GM13977 (cell line): ENCODE data around the gene CIBAR2.

ENCODE experiments used
- DNase-seq: peaks from one replicate; pipeline ENCODE4 v3.0.0; 2012; ENCODE audit warnings: low spot score
- in situ Hi-C: fragments of 300-500 bp; cut with MboI; formaldehyde crosslinking; loops from one replicate; pipeline ENCODE4 v1.12.0; 2022; ENCODE audit warnings: low sequenced_read_pairs, low pct_unique_long_range_greater_than_20kb, mixed read lengths, inconsistent platforms; ENCODE audit not compliant: unreplicated experiment
- TF ChIP-seq, protein P1 (sequence below): IDR thresholded peaks from 2 replicates; pipeline ENCODE4 v1.5.1; 2012; ENCODE audit warnings: mild to moderate bottlenecking, control low read depth; ENCODE audit not compliant: insufficient read depth; ENCODE audit errors: extremely low read depth, missing control alignments

Gene CIBAR2

DNA sequence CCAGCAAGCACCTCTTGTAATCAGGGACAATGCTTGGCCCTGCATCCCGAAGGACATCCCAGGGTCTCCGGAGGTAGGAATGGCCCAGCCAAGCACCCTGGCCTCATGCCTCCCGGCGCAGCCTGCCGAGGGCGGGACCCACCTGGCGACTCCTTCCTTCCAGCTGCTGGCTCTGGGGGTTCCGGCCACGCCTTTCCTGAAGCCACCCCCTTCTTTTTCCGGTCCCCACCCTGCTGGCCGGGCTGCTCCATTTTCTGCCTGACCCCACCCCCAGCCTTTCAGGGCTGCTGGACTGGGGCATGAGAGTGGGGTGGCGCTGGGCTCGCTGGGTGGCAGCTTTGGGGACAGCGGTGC, 22.5 kb upstream of the CIBAR2 start:
- in situ Hi-C loops: no loop called here

GRCh38 chr16:85134076-85134788, 22.0 kb upstream of the CIBAR2 start:
- in situ Hi-C loops: no loop called here
- TF ChIP-seq, protein P1, sequence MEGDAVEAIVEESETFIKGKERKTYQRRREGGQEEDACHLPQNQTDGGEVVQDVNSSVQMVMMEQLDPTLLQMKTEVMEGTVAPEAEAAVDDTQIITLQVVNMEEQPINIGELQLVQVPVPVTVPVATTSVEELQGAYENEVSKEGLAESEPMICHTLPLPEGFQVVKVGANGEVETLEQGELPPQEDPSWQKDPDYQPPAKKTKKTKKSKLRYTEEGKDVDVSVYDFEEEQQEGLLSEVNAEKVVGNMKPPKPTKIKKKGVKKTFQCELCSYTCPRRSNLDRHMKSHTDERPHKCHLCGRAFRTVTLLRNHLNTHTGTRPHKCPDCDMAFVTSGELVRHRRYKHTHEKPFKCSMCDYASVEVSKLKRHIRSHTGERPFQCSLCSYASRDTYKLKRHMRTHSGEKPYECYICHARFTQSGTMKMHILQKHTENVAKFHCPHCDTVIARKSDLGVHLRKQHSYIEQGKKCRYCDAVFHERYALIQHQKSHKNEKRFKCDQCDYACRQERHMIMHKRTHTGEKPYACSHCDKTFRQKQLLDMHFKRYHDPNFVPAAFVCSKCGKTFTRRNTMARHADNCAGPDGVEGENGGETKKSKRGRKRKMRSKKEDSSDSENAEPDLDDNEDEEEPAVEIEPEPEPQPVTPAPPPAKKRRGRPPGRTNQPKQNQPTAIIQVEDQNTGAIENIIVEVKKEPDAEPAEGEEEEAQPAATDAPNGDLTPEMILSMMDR: no peak
- no peak for DNase-seq

More for the DNA sequence above, 22.5 kb upstream of the CIBAR2 start:
- DNase-seq: no peak
- TF ChIP-seq, protein P1: no peak

DNA sequence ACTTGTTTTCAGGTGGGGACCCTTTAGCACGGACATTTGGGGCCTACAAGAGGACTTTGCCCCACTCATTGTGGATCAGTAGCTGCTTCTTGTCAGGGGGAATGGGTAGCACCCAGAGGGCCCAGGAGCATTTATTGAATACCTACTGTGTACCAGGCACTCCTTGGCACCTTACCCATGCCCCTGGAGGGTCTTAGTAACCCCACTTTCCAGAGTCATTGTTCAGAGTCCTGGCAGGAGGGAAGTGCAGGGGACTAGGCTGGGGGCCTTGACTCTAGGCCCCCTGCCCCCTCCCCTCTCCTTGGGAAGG, 21.0 kb upstream of the CIBAR2 start:
- DNase-seq: no peak
- in situ Hi-C loops: no loop called here
- TF ChIP-seq, protein P1: no peak

GRCh38 chr16:85132456-85133289, 20.4 kb upstream of the CIBAR2 start:
- TF ChIP-seq, protein P1: no peak
- no peak for DNase-seq
- in situ Hi-C loops: no loop called here

DNA sequence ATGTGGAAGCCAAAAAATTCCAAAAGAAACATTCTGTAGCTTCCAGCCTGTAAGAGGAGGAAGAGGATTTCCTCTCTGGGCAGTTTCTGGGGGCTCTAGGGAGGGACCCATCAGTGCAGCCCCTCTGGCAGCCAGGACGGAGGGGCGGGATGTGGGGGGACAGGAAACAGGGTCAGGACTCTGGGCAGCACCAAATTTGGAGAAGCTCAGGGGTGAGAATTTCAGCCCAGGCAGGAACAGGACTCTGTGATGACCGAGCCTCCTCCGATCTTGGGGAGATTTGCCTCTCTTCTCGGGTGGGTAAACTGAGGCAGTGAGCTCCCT, 18.4 kb upstream of the CIBAR2 start:
- in situ Hi-C loops: no loop called here
- TF ChIP-seq, protein P1: no peak

DNA sequence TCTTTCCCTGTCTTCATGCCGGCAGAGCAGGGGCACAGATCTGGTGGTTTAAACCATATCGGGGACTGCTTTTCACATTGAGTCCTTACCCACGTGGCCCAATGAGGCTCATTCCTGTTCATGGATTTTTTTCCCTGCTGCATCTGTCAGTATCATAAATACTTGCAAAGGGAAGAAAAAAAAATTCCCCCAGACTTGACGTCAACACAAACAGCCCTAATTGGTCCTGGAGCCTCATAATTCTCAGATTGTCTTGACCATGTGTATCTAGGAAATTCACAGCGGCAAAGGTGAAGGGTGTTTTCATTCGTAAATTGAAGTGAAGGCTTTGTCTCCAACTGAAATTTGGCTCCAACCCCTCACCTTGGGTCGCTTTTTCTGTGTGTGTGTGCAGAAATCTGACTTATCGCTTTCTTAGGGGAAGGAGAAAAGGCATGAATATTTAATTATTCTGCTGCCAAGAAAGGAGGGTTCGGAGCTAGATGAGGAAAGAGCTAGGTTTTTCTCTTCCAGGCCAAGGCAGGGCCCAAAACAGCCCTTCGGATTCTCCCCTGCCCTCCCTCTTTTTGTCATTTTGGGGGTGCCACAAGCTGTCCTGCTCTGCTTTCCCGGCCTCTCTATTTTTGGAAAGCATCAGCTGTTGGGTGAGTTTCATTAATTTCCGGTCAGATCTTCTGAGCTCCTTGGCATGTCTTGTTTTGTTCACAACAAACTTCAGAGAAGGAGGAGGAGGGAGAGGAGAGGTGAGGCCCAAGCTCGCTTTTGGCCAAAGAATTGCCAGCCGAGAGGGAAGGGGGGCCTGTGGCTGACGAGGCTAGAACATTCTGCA, 17.8 kb upstream of the CIBAR2 start:
- in situ Hi-C loops: no loop called here
- TF ChIP-seq, protein P1: no peak

More for the DNA sequence above, 18.4 kb upstream of the CIBAR2 start:
- DNase-seq: no peak

More for the DNA sequence above, 17.8 kb upstream of the CIBAR2 start:
- no peak for DNase-seq
